ENCODE data around the gene ALPK1.
"Not testable (repeated sequence)": the region's sequence is repeated elsewhere in the genome, so short reads cannot be mapped to it uniquely, and the experiment has no call there.

Gene ALPK1

GRCh38 chr4:112296949-112297880, at the start of gene ALPK1:
ALPK1 (plus strand) TSS chr4:112297369.
- DNase-seq = no peak

DNA sequence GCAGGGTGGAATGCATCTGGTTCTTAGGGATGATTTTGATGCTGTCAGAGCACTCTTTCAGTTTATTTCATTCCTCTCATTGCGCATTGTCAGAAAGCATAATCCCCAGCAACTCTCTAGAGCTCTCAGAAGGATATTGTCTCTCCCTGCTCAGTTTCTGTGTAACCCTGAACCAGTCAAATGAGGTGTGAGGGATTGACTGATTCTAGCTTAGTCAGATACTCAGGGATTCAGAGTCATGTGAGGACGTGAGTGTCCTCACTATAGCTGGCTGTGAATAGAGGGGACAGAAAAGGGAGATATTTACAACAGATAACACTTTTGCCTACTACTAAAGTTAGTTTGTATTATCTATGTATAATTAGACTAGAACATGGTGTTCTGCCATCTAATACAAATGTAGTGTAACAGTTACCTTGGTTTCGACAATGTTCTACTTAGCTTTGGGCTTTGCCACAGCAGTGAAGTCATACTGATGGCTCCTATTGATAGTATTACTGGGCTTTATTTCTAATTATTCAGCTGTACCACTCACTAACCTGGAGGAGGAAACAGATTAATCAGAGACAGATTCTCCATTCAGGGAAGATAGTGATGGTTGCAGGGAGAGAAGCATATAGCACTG, 46.0 kb upstream of the ALPK1 start:
- no peak for DNase-seq

DNA sequence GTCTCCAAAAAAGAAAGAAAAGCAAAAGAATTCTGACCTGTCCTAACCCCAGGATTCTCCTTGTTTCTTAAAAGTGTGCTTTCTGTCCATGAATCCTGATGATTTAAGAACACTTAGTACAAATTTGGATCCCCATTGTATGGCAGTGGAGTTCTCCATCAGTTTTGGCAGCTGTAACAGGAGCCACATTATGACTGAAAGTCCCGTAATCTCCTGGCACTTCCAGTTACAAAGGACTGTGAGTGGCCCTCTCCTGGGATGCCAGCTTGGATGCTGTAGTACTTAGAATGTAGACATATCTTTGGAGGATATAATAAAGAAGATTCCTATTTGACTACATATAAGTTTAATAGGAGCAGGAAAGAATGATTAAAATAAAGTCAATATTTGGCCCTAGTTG, 44.9 kb upstream of the ALPK1 start:
- no peak for DNase-seq

- DNase-seq = no peak
These were observed 43.7 kb upstream of the ALPK1 start for GRCh38 chr4:112253382-112254000.

DNA sequence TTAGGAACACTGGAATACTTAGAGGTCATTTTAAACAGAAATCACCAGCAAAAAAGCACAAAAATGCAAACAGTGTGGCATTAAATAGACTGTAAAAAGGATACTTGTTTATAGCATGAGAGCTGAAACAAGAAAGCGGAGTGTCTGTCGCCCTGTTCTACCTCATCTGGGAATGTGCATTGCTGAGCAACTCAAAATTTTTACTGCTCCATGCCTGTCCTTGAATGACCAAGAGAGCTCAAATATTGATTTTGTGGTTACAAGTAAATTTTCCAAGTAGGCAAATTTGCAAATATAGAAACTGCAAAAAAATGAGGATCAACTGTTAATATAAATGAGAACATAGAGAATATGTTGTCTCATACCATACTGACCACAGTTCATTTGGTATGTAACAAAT, 40.1 kb upstream of the ALPK1 start:
- peak; percentile 42 for DNase-seq

DNA sequence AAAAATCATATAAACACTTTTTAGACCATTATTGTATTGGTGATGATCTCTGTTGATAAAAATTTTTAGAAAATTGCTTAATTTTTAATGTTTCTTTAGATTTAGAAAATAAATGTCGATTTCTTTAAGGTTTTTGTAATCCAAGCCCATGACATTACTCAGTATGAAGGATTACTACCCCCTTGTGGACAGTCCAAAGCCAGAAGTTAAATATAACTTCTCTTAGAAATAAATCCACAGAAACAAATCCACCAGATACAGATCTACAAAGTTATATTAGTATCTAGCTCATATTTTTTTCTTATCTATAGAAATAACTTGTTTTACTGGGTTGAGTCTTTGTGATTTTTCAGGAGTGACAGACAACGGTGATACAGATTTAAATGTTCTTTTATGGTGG, 30.3 kb upstream of the ALPK1 start:
- DNase-seq = peak in 1 of 2 experiments; percentile 22

GRCh38 chr4:112270051-112270450, 27.1 kb upstream of the ALPK1 start:
- DNase-seq = no peak

- no peak for DNase-seq
These were observed 26.3 kb upstream of the ALPK1 start for GRCh38 chr4:112270640-112271421.

GRCh38 chr4:112272292-112272691, 24.9 kb upstream of the ALPK1 start:
- no peak for DNase-seq

DNA sequence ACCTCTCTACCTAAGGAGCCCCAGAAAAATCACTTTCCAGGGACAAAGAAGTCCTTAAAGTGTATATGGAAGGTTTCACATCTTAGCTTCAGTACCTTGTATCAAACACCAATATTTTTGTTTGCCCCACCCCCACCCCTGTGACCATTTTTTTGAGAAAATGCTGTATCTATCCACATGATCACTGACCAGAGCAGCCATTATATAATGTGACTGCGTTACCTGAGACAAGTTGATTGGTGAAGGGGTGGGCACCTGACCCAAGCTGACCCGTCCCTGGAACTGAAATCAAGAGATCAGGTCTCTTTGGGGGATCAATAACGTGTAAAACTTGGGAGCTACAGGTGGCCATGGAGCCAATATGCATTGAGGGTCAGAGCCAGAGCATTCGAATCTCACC, 22.2 kb upstream of the ALPK1 start:
- DNase-seq = no peak

- no peak for DNase-seq
These were observed 21.1 kb upstream of the ALPK1 start for GRCh38 chr4:112276113-112276512.

GRCh38 chr4:112277220-112277619, 19.9 kb upstream of the ALPK1 start:
- DNase-seq = no peak

- no peak for DNase-seq
These were observed 19.3 kb upstream of the ALPK1 start for GRCh38 chr4:112277705-112278448.

DNA sequence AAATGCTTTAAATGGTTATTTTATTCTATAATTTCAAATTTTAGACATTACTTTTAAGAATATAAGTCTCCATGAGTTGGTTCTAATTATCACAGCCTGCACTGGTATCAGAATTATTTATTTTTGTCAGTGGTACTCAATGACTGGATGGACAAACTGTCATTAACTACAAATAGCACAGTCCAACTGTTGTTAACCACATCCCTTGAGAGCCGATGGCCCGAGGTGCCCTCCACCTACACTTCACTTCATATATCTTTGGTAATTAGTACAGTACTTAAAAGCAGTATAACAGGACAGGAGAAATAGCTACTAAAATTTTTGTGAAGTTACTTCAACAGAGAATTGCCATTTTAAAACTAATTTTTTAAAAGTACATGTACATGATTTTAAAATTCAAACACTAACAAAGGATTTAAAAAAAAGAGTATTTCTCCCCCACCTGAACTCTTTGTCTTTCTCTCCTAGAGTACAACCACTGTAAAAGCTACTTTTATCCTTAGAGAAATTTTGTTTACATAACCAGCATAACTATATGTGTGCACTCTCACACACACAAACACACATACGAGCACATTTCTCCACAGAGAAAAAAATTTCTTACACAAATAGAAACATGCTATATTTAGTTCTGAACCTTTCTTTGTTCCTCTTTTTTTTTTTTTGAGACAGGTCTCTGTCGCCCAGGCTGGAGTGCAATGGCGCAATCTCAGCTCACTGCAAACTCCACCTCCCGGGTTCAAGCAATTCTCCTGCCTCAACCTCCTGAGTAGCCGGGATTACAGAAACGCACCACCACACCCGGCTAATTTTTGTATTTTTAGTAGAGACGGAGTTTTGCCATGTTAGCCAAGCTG, 17.9 kb upstream of the ALPK1 start:
- DNase-seq = no peak

DNA sequence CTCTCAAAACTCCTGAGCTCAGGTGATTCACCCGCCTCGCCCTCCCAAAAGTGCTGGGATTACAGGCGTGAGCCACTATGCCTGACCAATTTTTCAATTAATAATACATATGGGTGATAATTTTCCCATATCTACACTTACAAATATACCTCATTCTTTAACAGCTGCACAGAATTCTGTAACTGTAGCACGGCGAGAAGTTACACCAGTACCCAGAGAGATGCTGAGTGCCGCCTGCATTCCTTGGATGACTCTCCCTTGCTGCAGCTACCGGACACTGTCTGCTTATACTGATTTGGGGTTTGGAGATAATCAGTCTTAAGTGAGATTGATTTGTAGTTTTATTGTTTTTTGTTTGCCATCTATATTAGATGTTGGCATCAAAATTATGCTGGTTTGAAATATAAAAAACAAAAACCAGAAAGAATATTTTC, 17.3 kb upstream of the ALPK1 start:
- DNase-seq = no peak

GRCh38 chr4:112280386-112281056, 16.6 kb upstream of the ALPK1 start:
- DNase-seq = no peak

DNA sequence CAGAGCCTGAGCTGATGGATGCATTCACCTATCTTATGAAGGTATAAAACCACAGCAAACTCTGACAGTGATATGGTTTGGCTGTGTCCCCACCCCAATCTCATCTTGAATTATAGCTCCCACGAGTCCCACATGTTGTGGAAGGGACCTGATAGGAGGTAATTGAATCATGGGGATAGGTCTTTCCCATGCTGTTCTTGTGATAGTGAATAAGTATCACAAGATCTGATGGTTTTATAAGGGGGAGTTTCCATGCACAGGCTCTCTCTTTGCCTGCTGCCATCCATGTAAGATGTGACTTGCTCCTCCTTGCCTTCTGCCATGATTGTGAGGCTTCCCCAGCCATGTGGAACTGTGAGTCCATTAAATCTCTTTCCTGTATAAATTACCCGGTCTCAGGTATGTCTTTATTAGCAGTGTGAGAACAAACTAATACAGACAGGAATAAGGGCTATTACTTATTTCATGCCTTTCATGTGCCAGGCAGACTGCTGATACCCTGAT, 15.2 kb upstream of the ALPK1 start:
- DNase-seq = not testable (repeated sequence)

- no peak for DNase-seq
These were observed 14.1 kb upstream of the ALPK1 start for GRCh38 chr4:112282860-112283667.

GRCh38 chr4:112284166-112284565, 13.0 kb upstream of the ALPK1 start:
- peak in 1 of 2 experiments; percentile 33 for DNase-seq
